Skin of body (tissue), 2 donors: Measurements from ENCODE around the gene AFF2. TPM values are rescaled to one million over a fixed set of nuclear protein-coding genes. Genes with fewer than 3 reads are reported as not detected.

Experiments
- DNase-seq: peaks from one replicate; lab custom pipeline; 2025; lab: John Stamatoyannopoulos, UW
- total RNA-seq: library from RNA; depleted of rRNA; stranded (reverse); fragments of >200 nt; gene quantifications from one replicate; pipeline ENCODE4 v1.2.3, GENCODE V29; 2014

The AFF2 gene
- 5.9 TPM for total RNA-seq

- DNase-seq, result no peak
These were observed at the start of gene AFF2 for GRCh38 chrX:148500423-148501385. TSS of gene AFF2 (plus strand) at chrX:148500617. CDS start at chrX:148501098, 481 bp downstream.

- DNase-seq, result no peak
These were observed 43.1 kb upstream of the AFF2 start for GRCh38 chrX:148457279-148457678.

- DNase-seq, result no peak
These were observed 41.1 kb upstream of the AFF2 start for GRCh38 chrX:148459343-148459742.

- no peak for DNase-seq
These were observed 34.1 kb upstream of the AFF2 start for GRCh38 chrX:148466292-148466691.

GRCh38 chrX:148470324-148470723 lies 30.1 kb upstream of the AFF2 start:
- no peak for DNase-seq

- no peak for DNase-seq
These were observed 26.4 kb upstream of the AFF2 start for GRCh38 chrX:148474030-148474429.

GRCh38 chrX:148492057-148492456 lies 8.4 kb upstream of the AFF2 start:
- DNase-seq, result no peak

- DNase-seq, result no peak
These were observed 5.2 kb upstream of the AFF2 start for GRCh38 chrX:148495176-148495575.

- DNase-seq, result no peak
These were observed 2.4 kb upstream of the AFF2 start for GRCh38 chrX:148498067-148498466.

- no peak for DNase-seq
These were observed 587 bp upstream of the AFF2 start for GRCh38 chrX:148499638-148500422.

GRCh38 chrX:148501386-148502066 lies 1.1 kb downstream of the AFF2 start:
- no peak for DNase-seq

- DNase-seq, result no peak
These were observed 4.1 kb downstream of the AFF2 start for GRCh38 chrX:148504506-148504905.

GRCh38 chrX:148507418-148507817 lies 7.0 kb downstream of the AFF2 start:
- no peak for DNase-seq

GRCh38 chrX:148512453-148512852 lies 12.0 kb downstream of the AFF2 start:
- no peak for DNase-seq

GRCh38 chrX:148513661-148514060 lies 13.2 kb downstream of the AFF2 start:
- no peak for DNase-seq

GRCh38 chrX:148517176-148517575 lies 16.8 kb downstream of the AFF2 start:
- no peak for DNase-seq

- no peak for DNase-seq
These were observed 21.6 kb downstream of the AFF2 start for GRCh38 chrX:148522006-148522405.

- no peak for DNase-seq
These were observed 23.1 kb downstream of the AFF2 start for GRCh38 chrX:148523303-148524080.

GRCh38 chrX:148530464-148531077 lies 30.2 kb downstream of the AFF2 start:
- DNase-seq, result no peak

GRCh38 chrX:148534291-148534690 lies 33.9 kb downstream of the AFF2 start:
- DNase-seq, result no peak

- no peak for DNase-seq
These were observed 35.2 kb downstream of the AFF2 start for GRCh38 chrX:148535639-148536038.
